Measurements from ENCODE around the gene WRAP73. TPM values are rescaled to one million over a fixed set of nuclear protein-coding genes. Genes with fewer than 3 reads are reported as not detected.
"Not testable (repeated sequence)": the region's sequence is repeated elsewhere in the genome, so short reads cannot be mapped to it uniquely, and the experiment has no call there.

WRAP73 gene
- total and polyA plus RNA-seq, 2 experiments from 2014 or later, result 14.7 to 28.8 TPM

- H3K79me2 ChIP-seq, result peaks cover 28% of the 10 kb centered on the region
- H3K27ac ChIP-seq, result peak overlapping the region; percentile 21
- H3K4me1 ChIP-seq (ENCODE audit: insufficient read depth), result peaks cover 8% of the 10 kb centered on the region
- H3K4me2 ChIP-seq, result peak overlapping the region; percentile 91
- no peak for DNase-seq (ENCODE audit: low spot score)
- H3K36me3 ChIP-seq (replicated peaks; ENCODE audit: insufficient read depth, low read depth), result no peaks in the 10 kb centered on the region
- TF ChIP-seq EZH2phosphoT487 (IDR thresholded peaks at IDR 0.05; ENCODE audit: low read depth, severe bottlenecking, unreplicated experiment), result no peak
- no peak for TF ChIP-seq EZH2 (IDR thresholded peaks at IDR 0.05; ENCODE audit: borderline replicate concordance)
- TF ChIP-seq CTCF (IDR thresholded peaks at IDR 0.05; ENCODE audit: poor library complexity), result no peak
- H3K9me2 ChIP-seq (replicated peaks; ENCODE audit: insufficient read depth), result no peaks in the 10 kb centered on the region
- no peaks in the 10 kb centered on the region for H4K20me1 ChIP-seq (ENCODE audit: insufficient read depth, poor library complexity, severe bottlenecking)
- H3K27me3 ChIP-seq, result no peaks in the 10 kb centered on the region
- H2AFZ ChIP-seq, result peak overlapping the region; percentile 68
- H3K9me3 ChIP-seq (ENCODE audit: low read depth), result no peaks in the 10 kb centered on the region
- 36% methylated on average over 22 of the region's 23 CpGs for WGBS (ENCODE audit: low lambda C conversion rate, missing lambda C conversion rate)
- H3K4me3 ChIP-seq, result peak overlapping the region; percentile 87
Measured at GRCh38 chr1:3623441-3624199, 26.3 kb downstream of the WRAP73 start.

- not testable (repeated sequence) for H4K20me1 ChIP-seq (ENCODE audit: insufficient read depth, poor library complexity, severe bottlenecking); H2AFZ ChIP-seq; H3K4me3 ChIP-seq; H3K27me3 ChIP-seq; H3K4me1 ChIP-seq (ENCODE audit: insufficient read depth); H3K36me3 ChIP-seq (replicated peaks; ENCODE audit: insufficient read depth, low read depth); H3K9me3 ChIP-seq (ENCODE audit: low read depth); DNase-seq (ENCODE audit: low spot score); H3K4me2 ChIP-seq; H3K9me2 ChIP-seq (replicated peaks; ENCODE audit: insufficient read depth); H3K27ac ChIP-seq
- 77% methylated on average over 9 of the region's 9 CpGs for WGBS (ENCODE audit: low lambda C conversion rate, missing lambda C conversion rate)
- H3K79me2 ChIP-seq, result peaks cover 28% of the 10 kb centered on the region
Measured at GRCh38 chr1:3622102-3622501, 27.8 kb downstream of the WRAP73 start.

GRCh38 chr1:3621151-3621671, 28.7 kb downstream of the WRAP73 start:
- DNase-seq (ENCODE audit: low spot score); H3K27me3 ChIP-seq; H3K9me3 ChIP-seq (ENCODE audit: low read depth); H3K9me2 ChIP-seq (replicated peaks; ENCODE audit: insufficient read depth); H4K20me1 ChIP-seq (ENCODE audit: insufficient read depth, poor library complexity, severe bottlenecking); H3K36me3 ChIP-seq (replicated peaks; ENCODE audit: insufficient read depth, low read depth); H3K4me1 ChIP-seq (ENCODE audit: insufficient read depth); H2AFZ ChIP-seq; H3K4me2 ChIP-seq; H3K27ac ChIP-seq; H3K4me3 ChIP-seq: not testable (repeated sequence)
- peaks cover 21% of the 10 kb centered on the region for H3K79me2 ChIP-seq
- 29% methylated on average over 15 of the region's 15 CpGs for WGBS (ENCODE audit: low lambda C conversion rate, missing lambda C conversion rate)
- peak; percentile 45 for TF ChIP-seq CTCF (IDR thresholded peaks at IDR 0.05; ENCODE audit: poor library complexity)

- H3K36me3 ChIP-seq (replicated peaks; ENCODE audit: insufficient read depth, low read depth), result no peaks in the 10 kb centered on the region
- H3K4me2 ChIP-seq, result no peak overlapping the region
- H4K20me1 ChIP-seq (ENCODE audit: insufficient read depth, poor library complexity, severe bottlenecking), result no peaks in the 10 kb centered on the region
- no peaks in the 10 kb centered on the region for H3K27me3 ChIP-seq
- whole genome bisulfite sequencing (ENCODE audit: low lambda C conversion rate, missing lambda C conversion rate), result 80% methylated on average over 12 of the region's 12 CpGs
- no peak for DNase-seq (ENCODE audit: low spot score)
- H3K4me1 ChIP-seq (ENCODE audit: insufficient read depth), result peaks cover under 1% of the 10 kb centered on the region
- no peak for TF ChIP-seq CTCF (IDR thresholded peaks at IDR 0.05; ENCODE audit: poor library complexity)
- no peak for TF ChIP-seq EZH2 (IDR thresholded peaks at IDR 0.05; ENCODE audit: borderline replicate concordance)
- no peak for TF ChIP-seq EZH2phosphoT487 (IDR thresholded peaks at IDR 0.05; ENCODE audit: low read depth, severe bottlenecking, unreplicated experiment)
- H3K27ac ChIP-seq, result no peak overlapping the region
- H3K9me3 ChIP-seq (ENCODE audit: low read depth), result no peaks in the 10 kb centered on the region
- H3K4me3 ChIP-seq, result no peak overlapping the region
- no peaks in the 10 kb centered on the region for H3K9me2 ChIP-seq (replicated peaks; ENCODE audit: insufficient read depth)
- H2AFZ ChIP-seq, result no peak overlapping the region
- H3K79me2 ChIP-seq, result peaks cover 16% of the 10 kb centered on the region
Measured at GRCh38 chr1:3620708-3621107, 29.2 kb downstream of the WRAP73 start.
